GM12864 (cell line): Measurements from ENCODE around the gene SCYGR5.
"Not testable (repeated sequence)": the region's sequence is repeated elsewhere in the genome, so short reads cannot be mapped to it uniquely, and the experiment has no call there.

Source experiments
- DNase-seq: peaks from one replicate; pipeline ENCODE4 v3.0.0-alpha.2; 2011; ENCODE audit warnings: low read depth
- H3K4me3 ChIP-seq: 2 replicates; pipeline ENCODE4 v1.5.1; 2011; ENCODE audit warnings: mild to moderate bottlenecking, low read depth, low read length, control low read depth
- TF ChIP-seq, protein P1 (sequence below): IDR thresholded peaks from 2 replicates; pipeline ENCODE4 v1.5.1; 2011; ENCODE audit warnings: low read depth, mild to moderate bottlenecking, moderate library complexity, low read length, control low read depth, inconsistent platforms; ENCODE audit errors: missing control alignments

The SCYGR5 gene, protein sequence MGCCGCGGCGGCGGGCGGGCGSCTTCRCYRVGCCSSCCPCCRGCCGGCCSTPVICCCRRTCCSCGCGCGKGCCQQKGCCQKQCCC

DNA sequence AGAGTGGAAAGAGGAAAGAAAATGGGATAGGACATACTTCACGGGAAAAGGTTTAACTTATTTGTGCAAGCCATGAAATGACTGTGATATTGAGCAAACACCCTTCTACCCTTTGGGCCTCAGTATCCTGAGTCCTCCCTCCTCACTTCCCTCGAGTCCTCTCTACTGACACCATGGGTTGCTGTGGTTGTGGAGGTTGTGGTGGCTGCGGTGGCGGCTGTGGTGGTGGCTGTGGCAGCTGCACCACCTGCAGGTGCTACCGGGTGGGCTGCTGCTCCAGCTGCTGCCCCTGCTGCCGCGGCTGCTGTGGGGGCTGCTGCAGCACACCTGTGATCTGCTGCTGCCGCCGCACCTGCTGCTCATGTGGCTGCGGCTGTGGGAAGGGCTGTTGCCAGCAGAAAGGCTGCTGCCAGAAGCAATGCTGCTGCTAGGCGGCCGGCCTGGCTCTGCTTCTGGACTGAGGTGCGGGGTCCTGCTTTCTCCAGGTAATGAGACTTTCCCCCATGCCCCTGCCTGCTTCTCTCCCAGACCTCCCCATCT is at the start of gene SCYGR5:
SCYGR5 (plus strand) TSS at position 174 of the 540 bp plus-strand sequence; CDS start at position 174, 0 bp downstream.
- H3K4me3 ChIP-seq, DNase-seq: not testable (repeated sequence)

DNA sequence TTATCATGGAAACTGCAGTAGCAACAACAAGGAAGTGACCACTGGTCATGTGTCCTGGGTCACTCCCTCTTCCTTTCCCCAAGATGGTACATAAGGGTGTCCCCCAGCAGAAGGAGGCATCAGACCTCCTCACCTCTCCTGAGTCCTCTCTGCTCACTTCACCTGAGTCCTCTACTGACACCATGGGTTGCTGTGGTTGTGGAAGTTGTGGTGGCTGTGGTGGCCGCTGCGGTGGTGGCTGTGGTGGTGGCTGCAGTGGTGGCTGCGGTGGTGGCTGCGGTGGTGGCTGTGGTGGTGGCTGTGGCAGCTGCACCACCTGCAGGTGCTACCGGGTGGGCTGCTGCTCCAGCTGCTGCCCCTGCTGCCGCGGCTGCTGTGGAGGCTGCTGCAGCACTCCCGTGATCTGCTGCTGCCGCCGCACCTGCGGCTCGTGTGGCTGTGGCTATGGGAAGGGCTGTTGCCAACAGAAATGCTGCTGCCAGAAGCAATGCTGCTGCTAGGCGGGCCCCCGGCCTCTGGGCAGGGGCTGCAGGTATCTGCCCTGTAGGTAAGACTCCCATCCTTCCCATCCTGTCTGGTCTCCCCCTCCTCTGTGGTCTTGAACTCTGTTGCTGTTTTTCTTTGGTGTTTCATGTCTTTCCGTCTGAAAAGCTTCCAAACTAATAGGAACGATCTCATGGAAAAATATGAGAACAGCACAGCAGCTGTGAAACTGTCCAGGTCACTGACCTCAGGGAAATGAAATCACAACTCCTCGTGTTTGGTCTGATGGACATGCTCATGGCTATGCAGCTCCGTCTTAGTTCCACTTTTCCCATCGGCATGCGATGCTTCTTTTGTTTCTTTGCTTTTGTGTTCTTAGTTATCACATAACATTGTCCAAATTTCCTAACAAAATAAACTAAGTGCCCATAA is 49.0 kb upstream of the SCYGR5 start, which contains the start of gene SCYGR4:
SCYGR4 (plus strand) TSS at position 183 of the 915 bp plus-strand sequence; CDS start at position 183, 0 bp downstream.
- H3K4me3 ChIP-seq, result no peak within 1 kb of the TSS
- no peak for DNase-seq
- TF ChIP-seq, protein P1, sequence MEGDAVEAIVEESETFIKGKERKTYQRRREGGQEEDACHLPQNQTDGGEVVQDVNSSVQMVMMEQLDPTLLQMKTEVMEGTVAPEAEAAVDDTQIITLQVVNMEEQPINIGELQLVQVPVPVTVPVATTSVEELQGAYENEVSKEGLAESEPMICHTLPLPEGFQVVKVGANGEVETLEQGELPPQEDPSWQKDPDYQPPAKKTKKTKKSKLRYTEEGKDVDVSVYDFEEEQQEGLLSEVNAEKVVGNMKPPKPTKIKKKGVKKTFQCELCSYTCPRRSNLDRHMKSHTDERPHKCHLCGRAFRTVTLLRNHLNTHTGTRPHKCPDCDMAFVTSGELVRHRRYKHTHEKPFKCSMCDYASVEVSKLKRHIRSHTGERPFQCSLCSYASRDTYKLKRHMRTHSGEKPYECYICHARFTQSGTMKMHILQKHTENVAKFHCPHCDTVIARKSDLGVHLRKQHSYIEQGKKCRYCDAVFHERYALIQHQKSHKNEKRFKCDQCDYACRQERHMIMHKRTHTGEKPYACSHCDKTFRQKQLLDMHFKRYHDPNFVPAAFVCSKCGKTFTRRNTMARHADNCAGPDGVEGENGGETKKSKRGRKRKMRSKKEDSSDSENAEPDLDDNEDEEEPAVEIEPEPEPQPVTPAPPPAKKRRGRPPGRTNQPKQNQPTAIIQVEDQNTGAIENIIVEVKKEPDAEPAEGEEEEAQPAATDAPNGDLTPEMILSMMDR, result no peak

DNA sequence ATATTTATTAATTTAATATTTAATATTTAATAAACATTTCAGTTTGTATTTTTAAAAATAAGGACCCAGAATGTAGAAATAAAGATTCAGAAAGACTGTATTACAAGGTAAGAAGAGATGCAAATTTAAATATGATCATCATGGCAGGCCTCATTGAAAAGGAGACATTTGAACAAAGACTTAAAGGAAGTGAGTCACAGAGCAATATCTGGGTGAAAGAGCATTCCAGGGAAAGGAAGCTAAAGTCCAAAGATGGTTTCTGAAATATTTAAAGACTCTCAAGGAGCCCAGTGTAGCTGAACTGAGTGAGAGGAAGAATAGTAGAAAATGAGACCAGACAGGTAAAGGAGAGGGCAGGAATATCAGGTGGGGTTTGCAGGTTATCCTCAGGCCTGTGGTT is 43.4 kb upstream of the SCYGR5 start:
- no peak overlapping the region for H3K4me3 ChIP-seq
- no peak for DNase-seq
- TF ChIP-seq, protein P1, result no peak

DNA sequence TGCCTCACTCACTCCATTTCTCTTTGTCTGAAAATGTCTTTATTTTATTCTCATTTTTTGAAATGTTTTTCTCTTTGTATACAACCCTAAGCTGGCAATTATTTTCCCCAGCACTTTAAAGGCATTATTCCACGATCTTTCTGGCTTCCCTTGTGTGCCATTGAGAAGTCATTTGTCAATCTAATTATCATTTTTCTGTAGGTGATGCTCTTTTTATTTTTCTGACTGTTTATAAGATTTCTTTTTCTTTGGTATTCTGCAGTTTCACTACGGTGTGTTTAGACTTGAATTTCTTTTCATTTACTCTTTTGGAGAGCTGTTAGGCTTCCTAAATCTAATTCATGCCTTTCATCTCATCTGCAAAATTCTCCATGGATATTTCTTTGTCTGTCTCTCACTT is 41.2 kb upstream of the SCYGR5 start:
- no peak for DNase-seq
- H3K4me3 ChIP-seq, result no peak overlapping the region
- TF ChIP-seq, protein P1, result no peak

DNA sequence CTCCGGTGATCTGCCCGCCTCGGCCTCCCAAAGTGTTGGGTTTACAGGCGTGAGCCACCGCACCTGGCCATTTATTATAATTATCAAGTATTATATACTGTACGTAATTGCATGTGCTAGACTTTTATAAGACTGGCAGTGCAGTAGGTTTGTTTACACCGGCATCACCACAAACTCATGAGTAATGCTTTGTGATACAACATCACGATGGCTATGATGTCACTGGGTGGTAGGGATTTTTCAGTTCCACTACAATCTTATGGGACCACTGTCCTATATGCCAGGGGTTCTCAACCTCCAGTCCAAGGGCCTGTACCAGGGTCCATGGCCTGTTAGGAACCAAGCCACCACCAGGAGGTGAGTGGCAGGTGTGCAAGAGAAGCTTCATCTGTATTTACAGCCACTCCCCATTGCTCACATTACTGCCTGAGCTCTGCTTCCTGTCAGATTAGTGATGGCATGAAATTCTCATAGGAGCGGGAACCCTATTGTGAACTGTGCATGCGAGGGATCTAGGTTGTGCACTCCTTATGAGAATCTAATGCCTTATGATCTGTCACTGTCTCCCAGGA is 39.9 kb upstream of the SCYGR5 start:
- DNase-seq, result no peak
- no peak overlapping the region for H3K4me3 ChIP-seq
- TF ChIP-seq, protein P1, result no peak

DNA sequence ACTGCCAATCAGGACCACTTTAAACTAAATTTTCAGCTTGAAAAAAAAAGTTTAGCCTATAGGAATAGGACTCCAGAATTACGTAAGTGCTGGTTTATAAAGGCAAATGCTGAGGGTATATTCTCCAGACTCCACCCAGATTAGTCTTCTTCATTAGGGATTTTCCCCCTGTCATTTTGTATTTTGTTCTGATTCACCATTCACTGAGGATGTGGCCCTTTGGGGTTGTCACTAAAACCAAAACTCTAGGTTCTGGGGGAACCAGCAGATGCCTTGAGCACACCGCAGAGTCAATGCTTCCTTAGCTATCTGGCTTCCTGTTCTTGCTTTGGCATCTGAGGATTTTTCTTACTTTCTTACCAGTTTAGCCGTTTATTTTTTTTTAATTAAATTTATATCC is 38.8 kb upstream of the SCYGR5 start:
- no peak overlapping the region for H3K4me3 ChIP-seq
- TF ChIP-seq, protein P1, result no peak
- DNase-seq, result peak; percentile 29

DNA sequence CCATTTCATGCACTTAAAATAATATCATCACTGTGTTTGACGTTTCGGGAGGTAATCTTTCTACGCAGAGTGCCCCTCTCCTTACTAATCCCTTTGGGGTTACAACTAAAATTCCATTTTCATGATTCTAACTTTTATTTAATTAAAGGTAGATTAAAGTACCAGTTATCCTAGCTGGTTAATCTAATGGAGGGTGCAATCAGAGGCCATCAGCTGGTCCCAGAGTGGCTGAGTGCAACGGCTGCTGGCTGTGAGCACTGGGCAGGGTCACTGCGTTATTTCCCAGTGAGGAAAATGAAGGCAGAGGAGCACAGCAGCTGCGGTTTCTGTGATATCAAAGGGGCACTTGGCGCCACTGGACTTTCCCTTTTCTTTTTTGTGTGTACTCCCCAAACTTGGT is 37.2 kb upstream of the SCYGR5 start:
- TF ChIP-seq, protein P1, result no peak
- no peak overlapping the region for H3K4me3 ChIP-seq
- DNase-seq, result no peak
